NCI-H1417 treated with DMSO at 0.1 percent for 48 hours (cell line): ENCODE measurements around the gene NDUFA3.
"Not testable (repeated sequence)": the region's sequence is repeated elsewhere in the genome, so short reads cannot be mapped to it uniquely, and the experiment has no call there.

Experiments
- DNase-seq: peaks from one replicate; lab custom pipeline; 2025; lab: John Stamatoyannopoulos, UW

The NDUFA3 gene

DNA sequence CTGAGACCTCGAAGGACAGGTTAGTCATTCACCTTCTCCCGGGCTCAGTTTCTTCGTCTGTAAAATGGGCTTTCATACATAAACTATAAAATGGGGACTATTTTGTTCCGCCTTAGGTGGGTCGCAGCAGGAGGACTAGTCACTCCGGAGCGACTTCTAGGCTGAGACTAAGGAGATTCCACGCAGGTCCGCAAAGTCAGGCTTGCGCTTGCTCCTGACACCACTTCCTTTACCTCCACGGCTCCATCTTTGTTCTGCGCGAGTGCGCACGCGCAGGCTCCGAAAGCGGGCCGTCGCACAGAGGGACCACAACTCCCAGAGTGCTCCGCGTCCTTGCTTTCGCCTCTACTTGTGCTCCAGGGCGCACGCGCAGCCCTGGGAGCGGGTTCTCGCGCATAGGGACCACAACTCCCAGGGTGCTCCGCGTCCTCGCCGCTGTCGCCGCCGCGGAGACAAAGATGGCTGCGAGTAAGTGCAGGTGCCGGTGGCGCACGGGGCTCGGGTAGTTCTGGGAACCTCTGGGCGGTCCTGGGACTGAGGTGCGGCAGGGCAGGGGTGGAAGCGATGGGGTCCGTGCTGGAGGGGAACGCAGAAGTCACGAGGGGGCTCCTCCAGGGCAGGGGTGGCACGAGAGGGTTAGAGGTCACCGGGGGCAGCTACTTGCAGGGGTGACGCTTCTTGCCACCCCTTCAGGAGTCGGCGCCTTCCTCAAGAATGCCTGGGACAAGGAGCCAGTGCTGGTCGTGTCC lies at the start of gene NDUFA3:
Gene NDUFA3, plus strand, starts transcription at position 435 of the 749 bp plus-strand sequence. Its CDS starts 24 bp downstream, at position 459.
- DNase-seq: peak; percentile 76

DNA sequence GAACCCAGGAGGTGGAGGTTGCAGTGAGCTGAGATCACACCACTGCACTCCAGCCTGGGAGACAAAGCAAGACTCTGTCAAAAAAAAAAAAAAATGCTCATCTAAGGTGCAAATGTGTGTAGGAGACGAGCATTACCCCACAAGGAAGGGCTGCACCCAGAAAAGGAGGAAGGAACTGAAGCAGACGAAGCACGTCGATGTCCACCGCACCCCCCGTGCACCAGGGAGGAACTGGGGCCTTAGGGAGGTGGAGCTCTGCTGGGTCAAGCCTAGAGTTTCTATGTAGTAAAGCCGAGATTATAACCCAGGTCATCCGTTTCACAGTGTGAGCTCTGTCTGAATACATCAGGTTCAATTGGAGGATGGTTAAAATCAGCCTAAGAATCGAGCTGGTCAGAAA lies 40.0 kb upstream of the NDUFA3 start:
- DNase-seq: no peak

DNA sequence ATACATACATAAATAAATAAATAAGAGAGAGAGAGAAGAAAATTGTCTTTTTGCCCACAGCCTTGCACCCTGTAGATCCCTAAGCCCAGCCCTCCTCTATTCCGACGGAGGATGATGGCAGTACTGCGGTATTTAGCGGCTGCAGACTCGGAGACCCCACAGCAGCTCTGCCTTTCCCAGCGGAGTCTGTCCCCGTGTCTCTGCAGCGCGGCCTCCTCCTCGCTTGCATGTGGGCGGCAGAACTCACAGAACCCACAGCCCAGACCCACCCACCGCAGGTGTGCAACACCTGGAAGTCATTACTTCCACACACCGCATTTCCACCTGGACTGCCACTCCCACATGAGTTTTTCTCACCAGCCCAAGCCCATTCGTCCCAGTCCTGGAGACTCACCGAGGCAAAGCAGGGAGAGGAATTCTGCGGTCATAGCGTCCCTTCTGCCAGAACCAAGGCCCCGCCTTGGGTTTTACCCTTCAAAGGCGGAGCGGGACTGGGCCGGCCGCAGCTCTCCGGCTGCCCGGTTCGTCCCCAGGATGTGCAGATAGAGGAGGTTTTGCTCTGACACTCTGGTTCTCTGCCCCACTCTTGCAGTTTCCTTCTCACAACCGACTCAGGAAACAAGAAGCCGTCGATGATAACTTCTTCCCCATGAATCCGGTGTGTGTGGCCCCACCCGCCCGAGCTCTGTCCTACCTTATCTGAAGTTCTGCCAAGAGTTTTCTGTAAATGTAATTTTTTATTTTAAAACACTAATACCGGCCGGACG lies 39.1 kb upstream of the NDUFA3 start, which contains the start of gene VSTM1:
Gene VSTM1, minus strand, starts transcription at position 548 of the 767 bp plus-strand sequence. Its CDS starts 120 bp downstream, at position 428.
- no peak for DNase-seq

DNA sequence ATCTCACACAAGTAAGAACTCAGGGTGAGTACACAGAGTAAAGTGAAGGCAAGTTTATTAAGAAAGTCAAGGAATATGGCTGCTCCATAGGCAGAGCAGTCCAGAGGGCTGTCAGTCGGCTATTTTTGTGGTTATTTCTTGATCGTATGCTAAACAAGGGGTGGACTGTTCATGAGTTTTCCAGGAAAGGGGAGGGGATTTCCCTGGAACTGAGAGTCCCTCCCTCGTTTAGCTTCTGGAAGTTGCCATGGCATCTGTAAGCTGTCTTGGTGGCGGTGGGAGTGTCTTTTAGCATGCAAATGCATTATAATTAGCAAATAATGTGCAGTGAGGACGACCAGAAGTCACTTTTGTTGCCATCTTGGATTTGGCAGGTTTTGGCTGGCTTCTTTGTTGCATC lies 33.2 kb upstream of the NDUFA3 start:
- DNase-seq: no peak

DNA sequence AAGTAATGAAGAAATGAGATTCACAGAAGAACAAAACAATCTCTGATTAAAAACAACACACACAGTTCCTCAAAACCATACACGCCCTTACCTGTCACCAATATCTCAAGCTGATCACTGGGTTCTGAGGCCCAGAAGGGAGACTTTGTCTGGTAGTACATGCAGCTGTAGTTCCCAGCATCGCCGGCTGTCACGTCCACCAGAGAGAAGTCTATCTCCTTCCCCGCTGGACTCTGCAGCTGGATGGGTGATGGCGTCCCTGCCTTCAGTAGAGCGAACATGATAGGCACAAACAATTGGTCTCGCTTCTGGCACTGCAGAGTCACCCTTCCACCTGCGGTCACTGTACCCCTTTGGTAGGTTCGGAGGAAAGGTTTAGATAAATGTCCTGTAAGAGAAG lies 28.8 kb upstream of the NDUFA3 start:
- DNase-seq: no peak

DNA sequence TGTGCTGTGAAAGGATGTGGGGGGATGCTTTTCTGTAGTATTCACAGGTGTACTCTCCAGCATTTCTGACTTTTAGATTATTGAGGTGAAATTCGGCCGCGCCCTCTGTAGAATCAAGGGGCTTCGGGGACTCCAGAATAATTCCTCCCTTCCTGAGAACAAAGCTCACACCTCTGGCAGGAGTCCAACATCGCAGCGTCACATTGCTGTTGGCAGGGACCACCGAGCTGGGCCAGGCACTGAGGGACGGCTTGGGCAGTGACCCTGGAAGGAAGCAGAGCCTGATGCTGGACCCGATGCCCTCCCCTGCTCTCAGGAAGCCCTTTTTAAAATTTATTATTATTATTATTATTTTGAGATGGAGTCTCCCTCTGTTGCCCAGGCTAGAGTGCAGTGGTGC lies 27.8 kb upstream of the NDUFA3 start:
- no peak for DNase-seq

DNA sequence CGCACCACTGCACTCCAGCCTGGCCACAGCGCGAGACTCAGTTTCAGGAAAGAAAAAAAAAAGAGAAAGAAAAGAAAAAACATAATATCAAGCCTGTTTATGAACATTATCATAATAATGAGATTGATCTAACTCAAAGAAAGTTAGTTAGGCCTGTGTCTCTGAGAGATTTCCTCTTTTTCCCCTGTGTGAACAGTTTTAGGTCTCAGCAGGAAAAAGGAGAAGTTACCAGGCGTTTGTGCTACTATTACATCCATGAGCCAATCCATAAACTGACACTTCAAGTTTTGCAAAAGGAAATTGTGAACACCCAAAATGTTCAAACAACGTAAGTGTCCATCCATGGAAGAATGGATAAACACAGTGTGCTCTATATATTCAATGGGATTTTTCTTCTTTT lies 25.3 kb upstream of the NDUFA3 start:
- DNase-seq: no peak

DNA sequence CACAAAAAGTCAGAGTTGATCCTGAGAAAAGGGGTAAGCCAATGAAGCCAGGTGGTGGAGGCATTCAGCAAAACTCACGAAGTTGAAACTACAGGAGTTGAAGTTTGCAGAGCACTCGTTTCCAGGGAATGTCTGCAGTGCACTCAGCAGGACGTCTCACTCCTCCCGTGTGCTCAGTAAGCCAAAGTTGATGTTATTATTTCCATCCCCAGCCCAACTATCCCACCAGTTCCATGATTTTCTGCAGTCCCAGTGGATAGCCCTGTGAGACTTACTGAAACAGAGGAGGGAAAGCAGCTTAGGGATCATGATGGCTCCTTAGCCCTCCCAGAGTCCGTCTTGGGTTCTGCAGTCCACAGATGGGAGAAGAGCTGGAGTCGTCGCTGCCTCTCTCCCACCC lies 21.6 kb upstream of the NDUFA3 start, which contains the start of gene TARM1:
Gene TARM1, minus strand, starts transcription at position 334 of the 400 bp plus-strand sequence. Its CDS starts 25 bp downstream, at position 309.
- DNase-seq: no peak

DNA sequence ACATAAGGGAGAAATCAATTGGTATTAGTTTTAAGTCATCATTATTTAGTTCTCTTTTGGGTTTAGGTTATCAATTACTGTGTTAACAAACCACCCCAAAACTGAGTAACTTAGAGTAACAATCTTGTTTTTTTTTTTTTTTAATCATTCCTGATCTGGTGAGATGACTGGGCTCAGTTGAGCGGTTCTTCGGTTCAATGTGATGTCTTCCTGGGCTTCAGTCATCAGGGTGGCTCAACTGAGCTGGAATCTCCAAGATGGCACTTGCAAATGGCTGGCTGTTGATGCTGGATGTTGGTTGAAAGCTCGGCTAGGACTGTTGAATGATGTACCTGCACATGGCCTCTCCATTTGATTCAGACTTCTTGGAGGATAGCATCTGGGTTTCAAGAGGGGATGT lies 18.2 kb upstream of the NDUFA3 start:
- DNase-seq: no peak

DNA sequence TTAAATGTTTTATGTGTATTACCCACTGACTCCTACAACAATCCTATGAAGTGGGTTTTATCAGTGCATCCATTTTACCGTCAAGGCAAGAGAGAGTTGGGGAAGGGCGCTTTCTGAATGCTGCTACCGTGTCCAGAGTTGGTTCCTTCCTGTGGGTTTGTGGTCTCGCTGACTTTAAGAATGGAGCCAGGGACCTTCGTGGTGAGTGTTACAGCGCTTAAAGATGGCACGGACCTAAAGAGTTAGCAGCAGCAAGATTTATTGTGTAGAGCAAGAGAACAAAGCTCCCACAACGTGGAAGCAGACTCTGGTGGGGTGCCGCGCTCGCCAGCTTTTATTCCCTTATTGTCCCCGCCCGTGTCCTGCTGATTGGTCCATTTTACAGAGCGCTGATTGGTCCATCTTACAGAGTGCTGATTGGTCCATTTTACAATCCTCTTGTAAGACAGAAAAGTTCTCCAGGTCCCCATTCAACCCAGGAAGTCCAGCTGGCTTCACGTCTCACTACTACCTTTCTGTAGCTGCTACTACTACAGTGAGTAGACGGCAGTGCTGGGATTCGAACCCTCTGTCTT lies 8.1 kb upstream of the NDUFA3 start:
- DNase-seq: no peak

DNA sequence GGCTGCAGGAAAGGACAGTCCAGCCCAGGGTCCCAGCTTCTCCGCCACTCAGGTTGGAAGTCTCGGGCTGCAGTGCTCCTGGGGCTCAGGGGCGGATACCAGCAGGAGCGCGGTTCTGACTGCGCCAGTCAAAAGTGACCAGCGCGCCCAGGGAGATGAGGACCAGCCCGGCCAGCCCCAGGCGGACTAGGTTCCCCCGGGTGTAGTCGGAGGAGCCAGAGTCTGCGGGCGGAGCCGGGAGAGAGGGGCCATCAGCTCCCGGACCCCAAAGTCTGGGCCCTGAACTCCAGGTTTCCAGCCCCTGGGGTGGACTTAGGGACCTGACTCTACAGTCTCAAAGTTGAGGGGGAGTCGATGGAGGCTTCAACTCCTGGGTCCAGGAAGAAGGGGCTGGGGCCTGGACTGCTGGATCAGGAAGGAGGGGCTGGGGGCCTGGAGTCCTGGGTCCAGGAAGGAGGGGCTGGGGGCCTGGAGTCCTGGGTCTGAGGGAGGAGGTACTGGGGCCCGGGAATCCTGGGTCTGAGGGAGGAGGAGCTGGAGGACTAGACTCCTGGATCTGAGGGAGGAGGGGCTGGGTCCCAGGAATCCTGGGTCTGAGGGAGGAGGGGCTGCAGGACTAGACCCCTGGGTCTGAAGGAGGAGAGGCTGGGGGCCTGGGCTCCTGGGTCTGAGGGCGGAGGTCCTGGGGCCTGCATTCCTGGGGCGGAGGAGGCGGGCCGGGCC lies 7.4 kb upstream of the NDUFA3 start:
- DNase-seq: no peak

DNA sequence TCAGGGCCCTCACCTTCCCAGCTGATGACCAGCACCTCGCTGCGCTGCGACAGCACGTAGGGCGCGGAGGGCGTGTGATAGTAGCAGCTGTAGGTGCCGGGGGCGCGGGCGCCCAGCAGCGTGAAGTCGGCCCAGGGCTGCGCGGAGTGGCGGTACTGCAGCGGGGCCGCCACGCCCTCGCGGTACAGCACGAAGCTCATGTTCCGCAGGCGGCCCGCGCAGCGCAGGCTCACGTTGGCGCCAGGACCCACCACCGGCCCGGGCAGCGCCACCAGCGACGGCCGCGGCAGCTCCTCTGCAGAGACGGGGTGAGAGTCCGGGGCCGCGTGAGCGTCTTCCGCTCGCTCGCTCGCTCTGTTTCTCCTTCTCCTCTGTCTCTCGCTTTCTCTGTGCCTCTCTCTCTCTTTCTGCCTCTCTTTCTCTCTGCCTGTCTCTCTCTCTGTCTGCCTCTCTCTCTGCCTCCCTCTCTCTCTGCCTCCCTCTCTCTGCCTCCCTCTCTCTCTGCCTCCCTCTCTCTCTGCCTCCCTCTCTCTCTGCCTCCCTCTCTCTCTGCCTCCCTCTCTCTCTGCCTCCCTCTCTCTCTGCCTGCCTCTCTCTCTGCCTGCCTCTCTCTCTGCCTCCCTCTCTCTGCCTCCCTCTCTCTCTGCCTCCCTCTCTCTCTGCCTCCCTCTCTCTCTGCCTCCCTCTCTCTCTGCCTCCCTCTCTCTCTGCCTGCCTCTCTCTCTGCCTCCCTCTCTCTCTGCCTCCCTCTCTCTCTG lies 6.6 kb upstream of the NDUFA3 start:
- not testable (repeated sequence) for DNase-seq

DNA sequence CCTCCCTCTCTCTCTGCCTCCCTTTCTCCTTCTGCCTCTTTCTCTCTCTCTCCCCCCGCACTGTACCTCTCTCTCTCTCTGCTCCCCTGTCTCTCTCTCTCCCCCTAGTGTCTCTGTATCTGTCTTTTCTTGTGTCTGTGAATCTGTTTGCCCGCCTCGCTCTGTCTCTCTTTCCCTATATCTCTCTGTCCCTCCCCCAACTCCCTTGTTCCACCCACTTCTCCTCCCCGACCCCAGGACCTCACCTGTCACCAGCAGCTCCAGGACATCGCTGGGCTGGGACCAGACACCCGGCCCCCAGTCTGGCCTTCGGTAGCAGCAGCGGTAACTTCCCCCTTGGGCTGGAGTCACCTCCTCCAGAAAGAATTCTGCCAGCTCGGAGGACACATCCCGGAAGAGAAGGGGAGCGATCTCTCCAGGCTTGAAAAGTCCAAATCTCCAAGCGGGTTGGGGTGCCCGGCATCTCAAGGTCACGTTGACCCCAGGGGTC lies 6.0 kb upstream of the NDUFA3 start:
- no peak for DNase-seq

DNA sequence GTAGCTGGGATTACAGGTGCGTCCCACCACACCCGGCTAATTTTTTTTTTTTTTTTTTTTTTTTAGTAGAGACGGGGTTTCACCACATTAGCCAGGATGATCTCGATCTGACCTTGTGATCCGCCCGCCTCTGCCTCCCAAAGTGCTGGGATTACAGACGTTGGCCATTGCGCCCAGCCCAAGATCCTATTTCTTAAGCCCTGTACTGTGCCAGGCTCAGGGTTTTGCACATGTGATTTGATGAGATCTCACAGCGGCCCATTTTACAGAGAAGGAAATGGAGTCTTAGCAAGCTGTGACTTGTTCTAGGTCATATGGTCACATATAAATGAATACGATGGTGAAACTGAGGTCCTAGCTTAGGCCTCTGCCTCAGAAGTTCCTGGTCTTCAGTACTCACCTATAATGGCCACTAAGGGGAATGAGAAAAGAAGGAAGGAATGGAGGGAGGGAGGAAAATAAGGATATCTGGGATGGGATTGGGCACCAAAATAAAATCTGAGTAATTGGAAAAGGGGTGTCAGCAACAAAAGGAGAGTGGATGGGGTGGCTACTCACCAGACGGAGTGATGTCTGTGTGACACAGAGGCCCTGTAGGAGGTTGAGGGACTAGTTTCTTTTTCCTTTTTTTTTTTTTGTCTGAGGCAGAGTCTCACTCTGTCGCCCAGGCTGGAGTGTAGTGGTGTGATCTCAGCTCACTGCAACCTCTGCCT lies 3.3 kb upstream of the NDUFA3 start:
- no peak for DNase-seq

DNA sequence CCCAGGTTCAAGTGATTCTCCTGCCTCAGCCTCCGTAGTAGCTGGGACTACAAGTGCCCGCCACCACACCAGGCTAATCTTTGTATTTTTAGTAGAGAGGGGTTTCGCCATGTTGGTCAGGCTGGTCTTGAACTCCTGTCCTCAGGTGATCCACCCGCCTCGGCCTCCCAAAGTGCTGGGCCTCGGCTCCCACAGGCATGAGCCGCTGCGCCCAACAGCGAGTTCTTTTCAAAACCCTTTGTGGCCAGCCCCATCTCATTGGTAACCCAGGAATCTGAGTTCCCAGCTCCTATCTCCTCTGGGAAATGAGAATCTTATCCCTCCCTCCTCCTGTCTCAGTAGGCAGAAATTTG lies 2.8 kb upstream of the NDUFA3 start:
- DNase-seq: not testable (repeated sequence)

DNA sequence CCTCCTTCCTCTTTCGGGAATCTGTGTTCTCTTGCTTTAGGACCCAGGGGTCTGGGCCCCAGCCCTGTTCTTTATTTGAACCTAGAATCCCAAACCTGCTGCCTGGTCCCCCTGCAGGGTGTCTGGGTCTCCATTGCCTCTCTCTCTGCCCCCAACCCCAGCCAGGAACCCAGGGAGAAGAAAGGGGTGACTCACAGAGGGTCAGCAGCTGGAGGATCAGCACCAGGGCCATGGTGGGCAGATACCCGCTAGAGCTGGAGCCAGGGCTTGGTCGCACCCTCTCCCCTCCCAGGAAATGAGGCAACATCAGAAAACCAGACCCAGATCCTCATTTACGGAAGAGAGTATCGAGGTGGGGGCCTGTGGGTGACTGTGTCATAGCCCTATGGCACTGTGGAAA lies 2.1 kb upstream of the NDUFA3 start, which contains the start of gene OSCAR:
Gene OSCAR, minus strand, starts transcription at position 243 of the 400 bp plus-strand sequence. Its CDS starts 11 bp downstream, at position 232.
- DNase-seq: no peak

DNA sequence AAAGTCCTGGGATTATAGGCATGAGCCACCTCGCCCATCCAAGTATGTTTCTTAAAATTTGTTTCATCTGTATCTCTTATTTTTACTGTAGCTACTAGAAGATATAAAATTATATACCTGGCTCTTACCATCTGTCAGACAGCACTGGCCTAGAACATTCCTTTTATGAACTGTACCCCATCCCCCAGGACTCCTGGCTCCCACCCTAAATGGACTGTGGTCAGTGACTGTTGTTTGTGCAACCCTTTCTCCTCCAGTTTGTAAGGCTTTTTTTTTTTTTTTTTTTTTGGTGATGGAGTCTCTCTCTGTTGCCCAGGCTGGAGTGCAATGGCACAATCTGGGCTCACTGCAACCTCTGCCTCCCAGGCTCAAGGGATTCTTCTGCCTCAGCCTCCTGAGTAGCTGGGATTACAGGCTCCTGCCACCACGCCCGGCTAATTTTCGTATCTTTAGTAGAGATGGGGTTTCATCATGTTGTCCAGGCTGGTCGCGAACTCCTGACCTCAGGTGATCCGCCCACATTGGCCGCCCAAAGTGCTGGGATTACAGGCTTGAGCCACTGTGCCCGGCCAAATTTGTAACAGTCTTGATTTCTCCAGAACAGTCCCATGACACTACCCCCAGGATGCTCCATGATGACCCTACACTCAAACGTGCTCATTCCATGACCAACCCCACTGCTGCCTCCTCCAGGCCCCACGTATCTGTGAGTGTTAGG lies 2.5 kb downstream of the NDUFA3 start:
- DNase-seq: no peak

DNA sequence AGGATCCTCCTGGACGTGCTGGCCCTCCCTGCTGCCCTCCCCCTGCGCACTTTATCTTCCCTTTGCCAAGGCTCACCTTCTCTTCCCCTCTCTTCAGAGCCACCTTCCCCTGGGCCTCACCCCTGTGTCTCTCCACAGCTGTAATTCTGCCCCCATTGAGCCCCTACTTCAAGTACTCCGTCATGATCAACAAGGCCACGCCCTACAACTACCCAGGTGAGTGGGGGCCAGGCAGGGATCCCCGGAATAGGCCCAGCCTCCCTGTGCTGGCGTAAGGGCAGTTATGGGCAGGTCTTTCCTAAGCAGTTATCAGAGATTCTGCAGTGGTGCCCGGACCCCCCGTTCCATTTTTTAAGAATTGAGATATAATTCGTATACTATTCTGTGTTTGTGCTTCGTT lies 3.1 kb downstream of the NDUFA3 start:
- DNase-seq: no peak

DNA sequence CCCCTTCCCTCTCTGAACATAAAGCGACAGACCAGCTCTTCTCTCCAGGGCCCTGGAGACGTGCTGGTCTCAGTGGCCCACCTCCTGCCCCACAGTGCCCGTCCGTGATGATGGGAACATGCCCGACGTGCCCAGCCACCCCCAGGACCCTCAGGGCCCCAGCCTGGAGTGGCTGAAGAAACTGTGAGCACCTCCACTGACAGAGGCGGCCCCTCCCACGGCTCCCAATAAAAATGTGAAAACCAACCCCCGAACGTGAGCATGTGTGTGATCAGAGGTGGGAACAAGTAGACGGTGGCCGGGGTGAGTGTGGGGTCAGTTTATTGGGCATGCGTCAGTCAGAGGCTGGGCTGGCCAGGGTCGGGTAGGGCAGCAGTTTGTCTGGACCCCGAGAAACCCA lies 4.1 kb downstream of the NDUFA3 start:
- no peak for DNase-seq
